Astrocyte (in vitro differentiated cells and primary cell): ENCODE data around the gene LSP1. TPM values are rescaled to one million over a fixed set of nuclear protein-coding genes. Genes with fewer than 3 reads are reported as not detected.

Experiments
- DNase-seq: peaks from one replicate; pipeline ENCODE4 v3.0.0-alpha.2; 2010; ENCODE audit warnings: low read depth
- FAIRE-seq: peaks from 2 replicates; lab custom pipeline; 2011; peaks lifted over from hg19 to GRCh38; lab: Jason Lieb, UNC
- H2AFZ ChIP-seq: 2 replicates; pipeline ENCODE4 v1.6.0; 2012; ENCODE audit warnings: low read depth, low read length, inconsistent platforms
- H3K27ac ChIP-seq: 2 replicates; pipeline ENCODE4 v1.5.1; 2011; ENCODE audit warnings: low read depth, low read length, inconsistent platforms
- H3K27me3 ChIP-seq: 2 replicates; pipeline ENCODE4 v1.6.0; 2011; ENCODE audit warnings: low read length, inconsistent platforms; ENCODE audit not compliant: insufficient read depth
- H3K36me3 ChIP-seq: 2 replicates; pipeline ENCODE4 v1.5.1; 2011; ENCODE audit warnings: low read length, inconsistent platforms; ENCODE audit not compliant: insufficient read depth
- H3K4me1 ChIP-seq: 2 replicates; pipeline ENCODE4 v1.5.1; 2011; ENCODE audit warnings: low read length, inconsistent platforms; ENCODE audit not compliant: insufficient read depth
- H3K4me2 ChIP-seq: 2 replicates; pipeline ENCODE4 v1.6.0; 2012; ENCODE audit warnings: low read length, inconsistent platforms
- H3K4me3 ChIP-seq: 2 replicates; pipeline ENCODE4 v1.5.1; 2011; ENCODE audit warnings: low read depth, mild to moderate bottlenecking, low read length, inconsistent platforms; ENCODE audit not compliant: insufficient read depth
- H3K79me2 ChIP-seq: 2 replicates; pipeline ENCODE4 v1.6.0; 2012; ENCODE audit warnings: mild to moderate bottlenecking, low read length, inconsistent platforms; ENCODE audit not compliant: insufficient read depth
- H3K9ac ChIP-seq: 2 replicates; pipeline ENCODE4 v1.6.0; 2012; ENCODE audit warnings: mild to moderate bottlenecking, low read length, inconsistent platforms
- H3K9me3 ChIP-seq: 2 replicates; pipeline ENCODE4 v1.5.1; 2012; ENCODE audit warnings: low read depth, mild to moderate bottlenecking, low read length, inconsistent platforms; ENCODE audit not compliant: insufficient read depth
- H4K20me1 ChIP-seq: 2 replicates; pipeline ENCODE4 v1.6.0; 2012; ENCODE audit warnings: low read length, inconsistent platforms; ENCODE audit not compliant: insufficient read depth
- H3K27ac Mint-ChIP-seq: one replicate; pipeline ENCODE4 v1.8.0; 2021; ENCODE audit warnings: mild to moderate bottlenecking, mixed read lengths; ENCODE audit not compliant: unreplicated experiment
- H3K27me3 Mint-ChIP-seq: one replicate; pipeline ENCODE4 v1.8.0; 2021; ENCODE audit warnings: low read depth, mixed read lengths; ENCODE audit not compliant: unreplicated experiment
- H3K36me3 Mint-ChIP-seq: one replicate; pipeline ENCODE4 v1.8.0; 2021; ENCODE audit warnings: low read depth, mixed read lengths; ENCODE audit not compliant: unreplicated experiment
- H3K4me1 Mint-ChIP-seq: one replicate; pipeline ENCODE4 v1.8.0; 2021; ENCODE audit warnings: low read depth, mixed read lengths; ENCODE audit not compliant: unreplicated experiment
- H3K4me3 Mint-ChIP-seq: one replicate; pipeline ENCODE4 v1.8.0; 2021; ENCODE audit warnings: mild to moderate bottlenecking, moderate library complexity, mixed read lengths; ENCODE audit not compliant: unreplicated experiment
- H3K9me3 Mint-ChIP-seq: one replicate; pipeline ENCODE4 v1.8.0; 2021; ENCODE audit warnings: mild to moderate bottlenecking, mixed read lengths; ENCODE audit not compliant: unreplicated experiment
- CTCF ChIP-seq: IDR thresholded peaks from 2 replicates; pipeline ENCODE4 v1.5.1; 2011; ENCODE audit warnings: low read depth, mild to moderate bottlenecking, inconsistent platforms, low read length, moderate library complexity; ENCODE audit not compliant: insufficient read depth
- EZH2 ChIP-seq: IDR thresholded peaks from 2 replicates; pipeline ENCODE4 v1.6.1; 2012; ENCODE audit warnings: mild to moderate bottlenecking, low read length, inconsistent platforms; ENCODE audit not compliant: insufficient read depth
- total RNA-seq: library from RNA; stranded (reverse); gene quantifications from 2 replicates; pipeline ENCODE4 v1.2.1, GENCODE V29; 2021

Gene LSP1
- total RNA-seq, 1 donor from 2014 or later = 1.3 TPM

- H3K4me1 Mint-ChIP-seq = peaks cover 4% of the 10 kb centered on the region
- no peak overlapping the region for H3K4me3 Mint-ChIP-seq
- Histone ChIP-seq H4K20me1 (no peaks in the 10 kb centered on the region), H3K79me2 (no peaks in the 10 kb centered on the region), H2AFZ (no peak overlapping the region), H3K36me3 (no peaks in the 10 kb centered on the region), H3K9me3 (no peaks in the 10 kb centered on the region), H3K4me2 (no peak overlapping the region), H3K4me1 (no peaks in the 10 kb centered on the region), H3K27ac (no peak overlapping the region), H3K4me3 (no peak overlapping the region), H3K9ac (no peak overlapping the region), H3K27me3 (peaks cover under 1% of the 10 kb centered on the region)
- no peaks in the 10 kb centered on the region for H3K9me3 Mint-ChIP-seq
- no peak for DNase-seq
- no peak for TF ChIP-seq CTCF
- no peak for TF ChIP-seq EZH2
- H3K27me3 Mint-ChIP-seq = peaks cover 15% of the 10 kb centered on the region
- H3K36me3 Mint-ChIP-seq = no peaks in the 10 kb centered on the region
- FAIRE-seq = no peak
- no peak overlapping the region for H3K27ac Mint-ChIP-seq
Observed at GRCh38 chr11:1926156-1927025, 73.5 kb downstream of the LSP1 start.

DNA sequence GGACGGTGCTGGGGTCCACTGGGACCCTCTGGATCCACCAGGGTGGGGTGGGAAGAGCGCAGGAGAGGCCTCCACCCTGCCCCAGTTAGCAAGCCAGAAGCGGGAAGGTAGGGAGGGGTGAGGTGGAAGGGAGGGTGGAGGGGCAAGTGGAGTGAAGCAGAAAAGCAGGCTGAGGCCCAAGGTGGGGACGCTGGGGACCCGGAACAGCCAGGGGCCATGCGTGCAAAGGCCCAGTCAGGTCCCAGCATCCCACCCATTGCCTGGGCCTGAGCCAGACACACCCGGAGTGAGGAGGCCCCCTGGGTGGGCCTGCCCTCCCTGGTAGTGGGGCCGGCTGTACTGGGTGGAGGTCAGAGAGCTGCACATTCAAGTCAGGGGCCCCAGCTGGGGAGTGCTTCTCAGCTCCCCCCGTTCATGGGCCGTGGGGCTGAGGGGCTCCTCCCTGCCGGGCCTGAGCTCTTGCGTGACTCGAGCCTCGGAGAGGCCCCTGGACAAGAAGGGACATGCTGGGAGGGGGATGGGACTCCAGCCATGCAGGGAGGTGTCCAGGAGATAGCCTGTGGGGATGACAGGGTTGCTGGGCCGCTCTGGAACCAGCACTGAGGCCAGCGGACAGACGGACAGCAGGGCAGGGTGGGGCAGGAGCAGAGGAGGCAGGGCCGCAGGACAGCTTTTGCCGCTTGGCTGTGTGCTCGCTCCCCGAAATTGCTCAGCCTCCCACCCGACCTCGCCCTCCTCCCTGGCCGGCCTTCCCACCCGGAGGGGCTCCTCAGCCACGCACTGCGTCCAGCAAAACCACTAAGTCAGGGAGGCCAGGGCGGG, 74.4 kb downstream of the LSP1 start:
- Histone ChIP-seq H3K27ac (no peak overlapping the region), H3K27me3 (no peaks in the 10 kb centered on the region), H2AFZ (no peak overlapping the region), H3K4me2 (no peak overlapping the region), H3K36me3 (no peaks in the 10 kb centered on the region), H3K79me2 (no peaks in the 10 kb centered on the region), H3K9me3 (no peaks in the 10 kb centered on the region), H3K4me3 (no peak overlapping the region), H4K20me1 (no peaks in the 10 kb centered on the region), H3K9ac (no peak overlapping the region), H3K4me1 (no peaks in the 10 kb centered on the region)
- H3K4me1 Mint-ChIP-seq = peaks cover 2% of the 10 kb centered on the region
- FAIRE-seq (no peak), DNase-seq (no peak)
- no peaks in the 10 kb centered on the region for H3K9me3 Mint-ChIP-seq
- peaks cover 15% of the 10 kb centered on the region for H3K27me3 Mint-ChIP-seq
- no peak overlapping the region for H3K27ac Mint-ChIP-seq
- H3K36me3 Mint-ChIP-seq = no peaks in the 10 kb centered on the region
- no peak overlapping the region for H3K4me3 Mint-ChIP-seq
- no peak for TF ChIP-seq CTCF
- no peak for TF ChIP-seq EZH2
